Cardiac muscle cell (in vitro differentiated cells and primary cell): ENCODE measurements around the gene ARPC4. TPM values are rescaled to one million over a fixed set of nuclear protein-coding genes. Genes with fewer than 3 reads are reported as not detected.

ENCODE experiments used
- DNase-seq, 2 donors: peaks; one replicate each; pipeline versions ENCODE4 v3.0.0 to v3.0.0-alpha.2; 2010 to 2017; ENCODE audit warnings: low read depth in 1 of 2, low spot score in 1 of 2
- H3K27ac ChIP-seq: fragments of 200-600 bp; sonication (generic); 2 replicates; pipeline ENCODE4 v1.5.1; 2016
- H3K27me3 ChIP-seq: fragments of 200-600 bp; sonication (generic); 2 replicates; pipeline ENCODE4 v1.6.0; 2016; ENCODE audit warnings: control low read depth
- H3K36me3 ChIP-seq: fragments of 200-600 bp; sonication (generic); 2 replicates; pipeline ENCODE4 v1.5.1; 2016; ENCODE audit warnings: control low read depth
- H3K4me1 ChIP-seq: fragments of 200-600 bp; sonication (generic); 2 replicates; pipeline ENCODE4 v1.8.1; 2017; ENCODE audit warnings: low read depth, mild to moderate bottlenecking, mixed run types
- H3K4me3 ChIP-seq: fragments of 200-600 bp; sonication (generic); 2 replicates; pipeline ENCODE4 v1.5.1; 2016; ENCODE audit warnings: mild to moderate bottlenecking
- H3K9me3 ChIP-seq: fragments of 200-600 bp; sonication (generic); 2 replicates; pipeline ENCODE4 v1.5.1; 2017; ENCODE audit warnings: low read depth, mild to moderate bottlenecking, control low read depth
- polyA plus RNA-seq: library from polyadenylated mRNA; unstranded; fragments of >200 nt; fragmentation: Nextera tagmentation; extraction: Ambion mirVana; gene quantifications from 2 replicates; pipeline ENCODE4 v1.2.1, GENCODE V29; 2016
- total RNA-seq: library from RNA; depleted of rRNA; stranded (reverse); fragments of >200 nt; gene quantifications from 2 replicates; pipeline ENCODE4 v1.2.3, GENCODE V29; 2016
- TF ChIP-seq, protein P1 (sequence below): IDR thresholded peaks from 2 replicates; pipeline ENCODE4 v1.5.1; 2012; ENCODE audit warnings: low read depth, mild to moderate bottlenecking, low read length

Gene ARPC4
- total and polyA plus RNA-seq, 2 experiments from 2014 or later: 114 to 138 TPM

DNA sequence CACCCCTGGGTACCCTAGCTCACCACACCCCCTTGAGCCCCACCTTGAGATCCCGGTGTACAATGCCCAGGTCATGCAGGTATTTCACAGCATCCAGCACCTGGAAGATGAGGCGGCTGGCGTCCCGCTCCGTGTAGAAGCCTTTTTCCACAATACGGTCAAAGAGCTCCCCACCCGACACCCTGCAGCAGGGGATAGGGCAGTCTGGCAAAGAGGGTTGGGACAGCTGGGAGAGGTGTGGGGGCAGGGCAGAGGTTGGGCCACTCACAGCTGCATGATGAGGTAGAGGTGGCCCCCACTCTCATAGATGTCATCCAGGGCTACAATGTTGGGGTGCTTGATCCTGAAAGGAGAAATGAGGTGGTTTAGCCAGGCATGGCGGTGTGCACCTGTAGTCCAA lies 30.0 kb upstream of the ARPC4 start:
- DNase-seq: no peak
- Histone ChIP-seq H3K27me3 (no peaks in the 10 kb centered on the region), H3K4me1 (no peaks in the 10 kb centered on the region), H3K36me3 (no peaks in the 10 kb centered on the region), H3K4me3 (no peak overlapping the region), H3K9me3 (no peaks in the 10 kb centered on the region), H3K27ac (no peak overlapping the region)
- TF ChIP-seq, protein P1, sequence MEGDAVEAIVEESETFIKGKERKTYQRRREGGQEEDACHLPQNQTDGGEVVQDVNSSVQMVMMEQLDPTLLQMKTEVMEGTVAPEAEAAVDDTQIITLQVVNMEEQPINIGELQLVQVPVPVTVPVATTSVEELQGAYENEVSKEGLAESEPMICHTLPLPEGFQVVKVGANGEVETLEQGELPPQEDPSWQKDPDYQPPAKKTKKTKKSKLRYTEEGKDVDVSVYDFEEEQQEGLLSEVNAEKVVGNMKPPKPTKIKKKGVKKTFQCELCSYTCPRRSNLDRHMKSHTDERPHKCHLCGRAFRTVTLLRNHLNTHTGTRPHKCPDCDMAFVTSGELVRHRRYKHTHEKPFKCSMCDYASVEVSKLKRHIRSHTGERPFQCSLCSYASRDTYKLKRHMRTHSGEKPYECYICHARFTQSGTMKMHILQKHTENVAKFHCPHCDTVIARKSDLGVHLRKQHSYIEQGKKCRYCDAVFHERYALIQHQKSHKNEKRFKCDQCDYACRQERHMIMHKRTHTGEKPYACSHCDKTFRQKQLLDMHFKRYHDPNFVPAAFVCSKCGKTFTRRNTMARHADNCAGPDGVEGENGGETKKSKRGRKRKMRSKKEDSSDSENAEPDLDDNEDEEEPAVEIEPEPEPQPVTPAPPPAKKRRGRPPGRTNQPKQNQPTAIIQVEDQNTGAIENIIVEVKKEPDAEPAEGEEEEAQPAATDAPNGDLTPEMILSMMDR: no peak

DNA sequence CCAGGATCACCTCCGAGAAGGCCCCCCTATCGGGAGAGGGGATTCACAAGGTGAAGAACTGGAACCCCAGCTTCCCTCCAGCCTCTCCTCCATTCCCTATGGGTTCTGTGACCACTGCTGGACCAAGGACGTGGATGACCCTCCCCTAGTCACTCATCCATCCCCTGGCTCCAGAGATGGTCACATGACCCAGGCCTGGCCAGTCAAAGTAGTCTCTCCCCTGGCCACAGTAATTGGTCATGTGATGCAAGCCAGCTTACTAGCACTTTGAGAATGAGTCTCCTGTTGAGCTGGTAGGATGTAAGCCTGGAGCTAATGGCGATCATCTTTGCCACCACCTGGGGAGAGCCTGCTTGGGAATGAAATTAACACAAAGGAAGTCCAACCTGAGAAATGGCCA lies 27.0 kb upstream of the ARPC4 start:
- no peaks in the 10 kb centered on the region for H3K36me3 ChIP-seq
- no peaks in the 10 kb centered on the region for H3K9me3 ChIP-seq
- no peak for DNase-seq
- no peak overlapping the region for H3K27ac ChIP-seq
- no peaks in the 10 kb centered on the region for H3K4me1 ChIP-seq
- no peaks in the 10 kb centered on the region for H3K27me3 ChIP-seq
- TF ChIP-seq, protein P1: no peak
- H3K4me3 ChIP-seq: no peak overlapping the region

DNA sequence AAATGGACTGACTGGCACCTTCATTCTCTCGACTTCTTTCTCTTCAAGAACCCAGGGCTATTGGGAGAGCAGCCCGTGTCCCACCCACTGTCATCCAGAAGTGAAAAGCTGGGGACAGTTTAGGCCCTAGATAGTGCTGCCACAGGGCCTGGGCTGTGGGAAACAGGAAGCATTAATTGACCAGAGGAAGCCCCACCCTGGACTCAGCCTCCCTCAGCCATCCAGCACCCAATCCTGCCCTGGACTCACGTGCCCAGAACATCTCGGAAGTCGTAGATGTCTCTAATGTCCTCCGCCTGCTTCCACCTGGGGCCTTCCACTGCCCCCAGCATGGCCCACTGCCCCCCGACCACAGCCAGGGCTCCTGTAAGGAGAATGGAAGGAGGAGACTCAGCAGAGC lies 25.5 kb upstream of the ARPC4 start:
- no peaks in the 10 kb centered on the region for H3K4me1 ChIP-seq
- no peak overlapping the region for H3K27ac ChIP-seq
- H3K4me3 ChIP-seq: no peak overlapping the region
- DNase-seq: no peak
- H3K36me3 ChIP-seq: no peaks in the 10 kb centered on the region
- no peaks in the 10 kb centered on the region for H3K27me3 ChIP-seq
- TF ChIP-seq, protein P1: no peak
- no peaks in the 10 kb centered on the region for H3K9me3 ChIP-seq

DNA sequence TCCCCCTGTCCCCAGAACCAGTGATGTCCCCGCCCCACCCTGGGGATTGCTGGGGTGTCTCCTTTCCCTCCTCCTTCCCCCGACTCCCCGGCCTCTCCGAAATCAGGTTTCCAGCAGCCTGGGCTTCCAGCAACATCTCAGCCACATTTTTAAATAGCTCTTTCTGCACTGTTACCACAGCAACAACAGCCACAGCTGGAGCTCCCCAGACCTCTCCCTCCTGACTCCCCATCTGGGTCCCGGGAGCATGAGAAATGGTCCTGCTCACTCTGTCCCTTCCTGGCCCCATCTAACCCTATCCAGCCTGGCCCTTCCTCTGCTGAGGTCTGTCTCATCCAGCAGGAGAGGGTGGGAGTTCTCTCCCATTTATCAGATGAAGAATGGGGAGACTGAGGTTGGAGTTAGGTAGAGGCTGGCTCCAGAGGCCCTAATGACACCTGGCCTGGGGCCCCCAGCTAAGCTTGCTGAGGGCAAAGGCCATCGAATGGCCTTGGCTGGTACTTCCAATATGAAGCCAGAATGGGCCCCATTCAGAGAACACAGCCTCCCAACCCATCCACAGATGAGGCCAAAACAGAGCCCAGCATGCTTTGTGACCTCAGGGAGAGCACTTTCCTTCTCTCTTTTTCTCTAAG lies 24.6 kb upstream of the ARPC4 start:
- H3K36me3 ChIP-seq: no peaks in the 10 kb centered on the region
- DNase-seq: no peak
- H3K27me3 ChIP-seq: no peaks in the 10 kb centered on the region

DNA sequence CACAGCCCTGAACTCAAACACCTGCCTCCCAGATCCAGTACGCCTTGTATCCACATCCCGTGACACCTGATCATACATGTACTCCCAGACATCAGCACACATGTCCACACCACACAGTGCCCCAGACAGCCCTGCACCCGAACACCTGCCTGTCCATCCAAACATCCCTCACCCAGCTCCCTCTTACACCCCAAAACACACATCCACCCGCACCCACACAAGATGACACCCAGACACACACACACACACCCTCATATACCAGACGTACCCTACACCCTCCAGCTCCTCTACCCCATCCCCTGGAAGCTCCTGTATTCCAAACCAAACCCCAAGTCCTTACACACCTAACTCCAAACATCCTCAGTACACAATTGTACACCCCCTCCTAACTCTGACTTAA lies 23.9 kb upstream of the ARPC4 start:
- TF ChIP-seq, protein P1: no peak
- Histone ChIP-seq H3K4me3 (no peak overlapping the region), H3K27me3 (no peaks in the 10 kb centered on the region), H3K9me3 (no peaks in the 10 kb centered on the region), H3K4me1 (no peaks in the 10 kb centered on the region), H3K36me3 (no peaks in the 10 kb centered on the region), H3K27ac (no peak overlapping the region)
- DNase-seq: no peak

More for the DNA sequence above, 24.6 kb upstream of the ARPC4 start:
- Histone ChIP-seq H3K9me3 (no peaks in the 10 kb centered on the region), H3K27ac (no peak overlapping the region), H3K4me3 (no peak overlapping the region), H3K4me1 (no peaks in the 10 kb centered on the region)
- TF ChIP-seq, protein P1: no peak
